Sigmoid colon (tissue), 7 donors: Measurements from ENCODE around the gene MOV10L1. TPM values are rescaled to one million over a fixed set of nuclear protein-coding genes. Genes with fewer than 3 reads are reported as not detected.

Experiments used
- DNase-seq: peaks from one replicate; pipeline ENCODE4 v3.0.0-alpha.2; 2019
- H3K27ac ChIP-seq, 4 donors: fragments of 200-600 bp; sonication (generic); one replicate each; pipeline ENCODE4 v1.5.1; 2016 to 2019; ENCODE audit warnings: mild to moderate bottlenecking in 1 of 4
- H3K27me3 ChIP-seq, 3 donors: fragments of 200-600 bp; sonication (generic); one replicate each; pipeline ENCODE4 v1.5.1; 2019; ENCODE audit warnings: mild to moderate bottlenecking in 1 of 3
- H3K36me3 ChIP-seq, 4 donors: fragments of 200-600 bp; sonication (generic); one replicate each; pipeline ENCODE4 v1.5.1; 2016 to 2019
- H3K4me1 ChIP-seq, 4 donors: fragments of 200-600 bp; sonication (generic); one replicate each; pipeline ENCODE4 v1.5.1; 2017 to 2019
- H3K4me3 ChIP-seq, 4 donors: fragments of 200-600 bp; sonication (generic); one replicate each; pipeline ENCODE4 v1.5.1; 2017 to 2019; ENCODE audit warnings: mild to moderate bottlenecking in 2 of 4, moderate library complexity in 1 of 4
- H3K9me3 ChIP-seq, 4 donors: fragments of 200-600 bp in 3 of 4; sonication (generic) in 3 of 4; one replicate each; pipeline versions ENCODE4 v1.5.1 to v1.6.1; 2013 to 2019
- EP300 ChIP-seq, 4 donors: sonication (generic); formaldehyde crosslinking; IDR thresholded peaks; one replicate each; pipeline ENCODE4 v1.6.1; 2017; ENCODE audit warnings: antibody characterized with exemption in 4 of 4
- POLR2A ChIP-seq, 2 donors: fragments of 450-650 bp; IDR thresholded peaks; one replicate each; pipeline ENCODE4 v1.6.1; 2016; ENCODE audit warnings: antibody characterized with exemption in 2 of 2, mild to moderate bottlenecking in 2 of 2, moderate library complexity in 2 of 2
- POLR2AphosphoS5 ChIP-seq, 4 donors: sonication (generic); formaldehyde crosslinking; IDR thresholded peaks; one replicate each; pipeline ENCODE4 v1.6.1; 2017; ENCODE audit warnings: antibody characterized with exemption in 4 of 4
- WGBS, 2 donors: extraction: QIAGEN DNeasy Blood & Tissue Kit; methylation state at CpG; one replicate each; pipeline ENCODE4 v1.1.7; 2013; 5-methylcytosine and 5-hydroxymethylcytosine counted together
- intact Hi-C: fragments of 100-400 bp; cut with DNase I; formaldehyde crosslinking; loops from one replicate; pipeline ENCODE4 v1.15.1; 2023
- polyA plus RNA-seq, 3 donors: library from polyadenylated mRNA; stranded (reverse); fragments of 200-250 nt; gene quantifications; one replicate each; pipeline ENCODE4 v1.2.3, GENCODE V29; 2013
- total RNA-seq, 4 donors: library from RNA; depleted of rRNA; stranded (reverse); fragments of >200 nt; gene quantifications; one replicate each; pipeline ENCODE4 v1.1.0, GENCODE V29; 2016
- TF ChIP-seq, protein P1 (sequence below), 4 experiments: fragments of 450-650 bp in 3 of 4; fragments of 200-600 bp in 1 of 4; IDR thresholded peaks; one replicate each; pipeline ENCODE4 v1.5.1; 2016 to 2019; ENCODE audit warnings: antibody characterized with exemption in 4 of 4, mild to moderate bottlenecking in 3 of 4, moderate library complexity in 2 of 4
- donor health status: healthy with polysubstance abuse.
- donor health status: Bipolar disorder and iron deficiency.
- donor health status: healthy.

MOV10L1 gene
- total and polyA plus RNA-seq, 7 donors, result 0.47 to 5.6 (median 1.8) TPM; not detected in 2

DNA sequence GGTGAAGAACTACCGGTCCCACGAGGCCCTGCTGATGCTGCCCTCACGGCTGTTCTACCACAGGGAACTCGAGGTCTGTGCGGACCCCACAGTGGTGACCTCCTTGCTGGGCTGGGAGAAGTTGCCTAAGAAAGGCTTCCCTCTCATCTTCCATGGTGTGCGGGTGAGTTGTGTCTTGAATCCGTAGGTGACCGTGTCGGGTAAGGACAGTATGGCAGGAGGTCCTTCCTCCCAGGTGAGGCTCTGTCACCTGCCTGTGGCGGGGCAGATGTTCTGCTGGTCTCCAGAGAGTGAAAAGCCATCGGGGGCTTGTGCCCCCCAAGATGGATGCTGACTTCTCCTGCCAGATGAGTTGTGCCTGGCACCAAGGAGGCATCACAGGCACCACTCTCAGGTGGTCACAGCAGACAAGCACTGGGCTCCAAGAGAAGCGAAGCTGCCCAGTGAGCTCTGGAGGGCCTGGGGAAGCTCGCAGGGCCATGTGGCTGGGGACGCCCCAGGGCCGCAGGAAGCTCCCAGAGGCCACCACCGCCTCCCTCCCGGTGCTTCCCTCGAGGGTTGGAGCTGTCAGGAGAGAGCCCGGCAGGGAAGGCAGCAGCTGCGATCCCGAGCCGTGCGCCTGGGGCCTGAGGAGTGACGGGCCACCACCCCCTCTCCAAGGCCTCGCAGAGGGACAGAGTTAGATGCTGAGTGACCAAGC lies 63.4 kb downstream of the MOV10L1 start:
- Histone ChIP-seq H3K27ac (no peak overlapping the region), H3K4me3 (no peak overlapping the region), H3K4me1 (no peaks in the 10 kb centered on the region), H3K36me3 (peaks cover 0 to 5% (median 0%) of the 10 kb centered on the region in 4 donors), H3K27me3 (no peaks in the 10 kb centered on the region), H3K9me3 (no peaks in the 10 kb centered on the region)
- no peak for TF ChIP-seq EP300 (IDR thresholded peaks at IDR 0.05)
- no peak for TF ChIP-seq POLR2AphosphoS5 (IDR thresholded peaks at IDR 0.05)
- no peak for TF ChIP-seq POLR2A (IDR thresholded peaks at IDR 0.05)
- TF ChIP-seq, protein P1, sequence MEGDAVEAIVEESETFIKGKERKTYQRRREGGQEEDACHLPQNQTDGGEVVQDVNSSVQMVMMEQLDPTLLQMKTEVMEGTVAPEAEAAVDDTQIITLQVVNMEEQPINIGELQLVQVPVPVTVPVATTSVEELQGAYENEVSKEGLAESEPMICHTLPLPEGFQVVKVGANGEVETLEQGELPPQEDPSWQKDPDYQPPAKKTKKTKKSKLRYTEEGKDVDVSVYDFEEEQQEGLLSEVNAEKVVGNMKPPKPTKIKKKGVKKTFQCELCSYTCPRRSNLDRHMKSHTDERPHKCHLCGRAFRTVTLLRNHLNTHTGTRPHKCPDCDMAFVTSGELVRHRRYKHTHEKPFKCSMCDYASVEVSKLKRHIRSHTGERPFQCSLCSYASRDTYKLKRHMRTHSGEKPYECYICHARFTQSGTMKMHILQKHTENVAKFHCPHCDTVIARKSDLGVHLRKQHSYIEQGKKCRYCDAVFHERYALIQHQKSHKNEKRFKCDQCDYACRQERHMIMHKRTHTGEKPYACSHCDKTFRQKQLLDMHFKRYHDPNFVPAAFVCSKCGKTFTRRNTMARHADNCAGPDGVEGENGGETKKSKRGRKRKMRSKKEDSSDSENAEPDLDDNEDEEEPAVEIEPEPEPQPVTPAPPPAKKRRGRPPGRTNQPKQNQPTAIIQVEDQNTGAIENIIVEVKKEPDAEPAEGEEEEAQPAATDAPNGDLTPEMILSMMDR (IDR thresholded peaks at IDR 0.05), result no peak
- intact Hi-C loops, result no loop called here
- no peak for DNase-seq
- WGBS, 2 donors, result 82 to 89% methylated on average over 25 of the region's 25 CpGs

DNA sequence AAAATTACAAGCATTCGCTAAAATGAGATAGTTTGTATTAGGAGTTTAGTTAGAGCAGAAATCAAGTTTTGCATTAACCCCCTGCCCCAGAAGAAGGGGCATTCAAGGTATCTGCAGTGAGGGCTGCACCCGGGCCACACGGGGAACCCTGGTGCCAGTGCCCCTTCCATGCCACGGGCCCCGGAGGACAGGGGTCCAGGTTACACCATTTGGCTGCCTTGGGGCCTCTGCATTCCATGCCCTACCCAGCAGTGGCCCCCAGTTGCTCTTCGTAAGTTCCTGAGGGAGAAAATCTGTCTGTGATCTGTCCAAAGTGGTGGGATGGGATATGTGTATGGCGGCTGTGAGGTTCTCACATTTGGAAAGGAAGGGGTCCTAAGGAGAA lies 63.9 kb downstream of the MOV10L1 start:
- Histone ChIP-seq H3K27ac (no peak overlapping the region), H3K4me1 (no peaks in the 10 kb centered on the region), H3K27me3 (no peaks in the 10 kb centered on the region), H3K36me3 (peaks cover 0 to 10% (median 0%) of the 10 kb centered on the region in 4 donors), H3K9me3 (no peaks in the 10 kb centered on the region), H3K4me3 (no peak overlapping the region)
- no peak for DNase-seq
- 88 to 92% methylated on average over 7 of the region's 7 CpGs for WGBS, 2 donors
- no peak for TF ChIP-seq POLR2A (IDR thresholded peaks at IDR 0.05)
- intact Hi-C loops, result no loop called here

DNA sequence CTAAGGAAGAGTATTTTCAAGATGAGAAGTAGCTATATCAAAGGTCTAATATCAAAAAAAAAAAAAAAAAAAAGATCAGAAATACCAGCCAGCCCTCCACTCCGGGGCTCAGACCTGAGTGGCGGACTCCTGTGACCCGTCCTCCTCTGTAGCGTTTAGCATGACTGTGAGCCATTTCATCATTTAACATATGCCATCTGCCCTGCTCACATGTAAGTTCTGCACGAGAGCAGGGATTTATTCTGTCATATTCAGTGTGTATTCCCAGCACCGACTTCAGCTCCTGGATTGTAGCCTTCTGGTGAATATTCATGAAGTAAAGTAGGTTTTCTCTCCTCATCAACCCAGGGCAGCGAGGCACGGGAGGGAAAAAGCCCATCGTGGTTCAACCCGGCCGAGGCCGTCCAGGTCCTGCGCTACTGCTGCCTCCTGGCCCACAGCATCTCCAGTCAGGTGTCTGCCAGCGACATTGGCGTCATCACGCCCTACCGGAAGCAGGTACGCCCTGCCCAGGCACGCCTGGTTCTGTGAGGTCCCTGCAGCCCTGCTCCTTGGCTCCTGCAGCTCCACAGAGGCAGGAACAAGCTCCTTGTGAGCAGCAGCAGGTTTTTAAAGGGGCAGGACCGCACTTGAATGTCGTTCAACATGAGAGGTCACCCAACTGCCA lies 68.0 kb downstream of the MOV10L1 start:
- Histone ChIP-seq H3K27ac (no peak overlapping the region), H3K27me3 (no peaks in the 10 kb centered on the region), H3K9me3 (no peaks in the 10 kb centered on the region), H3K36me3 (peaks cover 0 to 12% (median 0%) of the 10 kb centered on the region in 4 donors), H3K4me3 (no peak overlapping the region), H3K4me1 (no peaks in the 10 kb centered on the region)
- intact Hi-C loops, result no loop called here
- WGBS, 2 donors, result 29 to 75% methylated on average over 21 of the region's 21 CpGs
- no peak for DNase-seq
- TF ChIP-seq POLR2AphosphoS5 (IDR thresholded peaks at IDR 0.05) (no peak), POLR2A (IDR thresholded peaks at IDR 0.05) (no peak), EP300 (IDR thresholded peaks at IDR 0.05) (no peak)
- TF ChIP-seq, protein P1 (IDR thresholded peaks at IDR 0.05), result no peak

DNA sequence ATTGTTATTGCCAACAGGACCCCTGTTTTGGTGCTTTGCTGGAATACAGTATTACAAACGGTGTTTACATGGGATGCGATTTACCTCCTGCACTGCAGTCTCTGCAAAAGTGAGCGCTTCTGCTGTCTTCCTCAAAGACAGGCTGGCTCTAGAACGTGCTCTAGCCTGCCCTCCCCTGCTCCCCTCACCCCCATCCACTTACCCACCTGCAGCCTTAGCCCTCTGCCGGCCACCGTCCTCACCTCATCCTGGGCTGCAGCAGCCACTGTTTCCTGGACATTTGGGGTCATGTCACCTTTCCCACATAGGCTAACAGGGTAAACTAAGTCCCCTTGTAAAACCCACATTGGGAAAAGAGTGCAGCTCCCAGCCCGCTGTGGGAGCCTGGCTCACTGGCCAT lies 71.1 kb downstream of the MOV10L1 start:
- intact Hi-C loops, result no loop called here
- Histone ChIP-seq H3K4me1 (no peaks in the 10 kb centered on the region), H3K27ac (no peak overlapping the region), H3K27me3 (no peaks in the 10 kb centered on the region), H3K4me3 (no peak overlapping the region), H3K36me3 (peaks cover 0 to 12% (median 0%) of the 10 kb centered on the region in 4 donors), H3K9me3 (no peaks in the 10 kb centered on the region)
- WGBS, 2 donors, result 86% methylated on average over 7 of the region's 7 CpGs
- TF ChIP-seq, protein P1 (IDR thresholded peaks at IDR 0.05), result no peak
- DNase-seq, result no peak

DNA sequence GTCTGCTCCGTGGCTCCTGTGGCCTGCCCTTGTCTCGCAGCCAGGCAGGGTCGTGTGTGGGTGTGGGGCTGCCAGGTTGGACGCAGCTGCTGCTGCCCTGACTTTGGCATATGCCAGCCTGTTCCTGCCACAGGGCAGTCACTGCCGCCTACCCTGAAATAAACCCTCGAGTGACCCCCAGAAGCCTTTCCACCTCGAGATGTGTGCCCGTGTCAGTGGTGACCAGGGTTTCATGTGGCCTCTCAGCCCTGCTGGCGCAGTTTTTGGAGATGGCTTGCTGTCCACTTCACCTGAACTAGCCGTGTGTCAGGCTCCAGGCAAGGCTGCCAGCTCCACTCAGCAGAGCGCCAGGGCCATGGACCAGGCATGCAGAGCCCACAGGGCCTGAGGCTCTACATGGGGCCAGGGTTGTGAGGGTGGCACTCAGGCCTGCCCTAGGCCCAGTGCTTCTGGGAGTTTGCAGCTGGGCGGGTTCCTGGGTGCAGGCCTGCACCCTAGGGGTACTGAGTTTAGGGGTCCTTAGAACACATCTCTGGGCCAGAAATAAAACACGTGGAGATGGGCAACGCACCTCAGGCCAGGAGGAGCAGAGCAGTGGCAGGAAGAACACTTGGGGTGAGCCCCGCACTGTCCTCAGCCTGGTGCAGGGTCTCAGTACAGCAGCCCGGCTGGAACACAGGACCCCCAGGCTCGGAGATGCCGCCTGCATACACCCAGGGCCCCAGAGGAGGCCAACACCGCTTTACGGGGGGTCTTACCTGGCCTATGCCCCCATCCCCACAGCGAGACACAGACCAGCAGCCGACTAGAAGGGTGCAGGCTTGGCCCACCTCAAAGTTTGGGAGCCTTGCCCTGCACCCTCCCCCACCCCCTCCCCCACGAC lies 71.9 kb downstream of the MOV10L1 start:
- Histone ChIP-seq H3K4me1 (no peaks in the 10 kb centered on the region), H3K27ac (no peak overlapping the region), H3K9me3 (no peaks in the 10 kb centered on the region), H3K36me3 (peaks cover 0 to 12% (median 0%) of the 10 kb centered on the region in 4 donors), H3K27me3 (no peaks in the 10 kb centered on the region), H3K4me3 (no peak overlapping the region)
- intact Hi-C loops, result no loop called here
- DNase-seq, result no peak
- TF ChIP-seq POLR2A (IDR thresholded peaks at IDR 0.05), result no peak
- TF ChIP-seq, protein P1 (IDR thresholded peaks at IDR 0.05), result no peak
- TF ChIP-seq POLR2AphosphoS5 (IDR thresholded peaks at IDR 0.05), result no peak
- TF ChIP-seq EP300 (IDR thresholded peaks at IDR 0.05), result no peak
- 87 to 88% methylated on average over 23 of the region's 23 CpGs for WGBS, 2 donors
